GM23338 (cell line): Measurements from ENCODE around the gene HOXA3. TPM values are rescaled to one million over a fixed set of nuclear protein-coding genes. Genes with fewer than 3 reads are reported as not detected.

Experiments used
- ATAC-seq: fragments of 200-7000 bp; cut with Tn5 transposase; 3 replicates; pipeline ENCODE4 v1.9.1; 2020
- DNase-seq: peaks from one replicate; pipeline ENCODE4 v3.0.0-alpha.2; 2015; ENCODE audit warnings: low spot score
- H2AFZ ChIP-seq: fragments of 200-600 bp; sonication (generic); 2 replicates; pipeline ENCODE4 v1.8.0; 2016; ENCODE audit warnings: antibody characterized with exemption, mild to moderate bottlenecking, moderate library complexity
- H3F3A ChIP-seq: fragments of 200-600 bp; sonication (generic); replicated peaks from 2 replicates; pipeline ENCODE4 v1.8.0; 2017; ENCODE audit warnings: antibody characterized with exemption, mixed run types, low read depth
- H3K27ac ChIP-seq: fragments of 200-600 bp; sonication (generic); 2 replicates; pipeline ENCODE4 v1.6.1; 2016; ENCODE audit warnings: low read depth
- H3K27me3 ChIP-seq: fragments of 200-600 bp; sonication (generic); 2 replicates; pipeline ENCODE4 v1.8.0; 2016; ENCODE audit warnings: mild to moderate bottlenecking, mixed run types, moderate library complexity; ENCODE audit not compliant: insufficient read depth
- H3K36me3 ChIP-seq: fragments of 200-600 bp; sonication (generic); 2 replicates; pipeline ENCODE4 v1.8.0; 2016; ENCODE audit warnings: mild to moderate bottlenecking; ENCODE audit not compliant: insufficient read depth
- H3K4me1 ChIP-seq: fragments of 200-600 bp; sonication (generic); 2 replicates; pipeline ENCODE4 v1.8.0; 2016; ENCODE audit warnings: mild to moderate bottlenecking, moderate library complexity; ENCODE audit not compliant: insufficient read depth
- H3K4me2 ChIP-seq: fragments of 200-600 bp; sonication (generic); 2 replicates; pipeline ENCODE4 v1.7.1; 2017; ENCODE audit warnings: mixed run types
- H3K4me3 ChIP-seq: fragments of 200-600 bp; sonication (generic); 2 replicates; pipeline ENCODE4 v1.6.1; 2016; ENCODE audit warnings: mixed run types
- H3K79me2 ChIP-seq: fragments of 200-600 bp; sonication (generic); replicated peaks from 2 replicates; pipeline ENCODE4 v1.8.0; 2017; ENCODE audit warnings: mild to moderate bottlenecking; ENCODE audit not compliant: insufficient read depth
- H3K9me2 ChIP-seq: fragments of 200-600 bp; sonication (generic); 2 replicates; pipeline ENCODE4 v1.8.0; 2017; ENCODE audit not compliant: insufficient read depth
- H4K20me1 ChIP-seq: fragments of 200-600 bp; sonication (generic); replicated peaks from 2 replicates; pipeline ENCODE4 v1.8.0; 2017; ENCODE audit warnings: mild to moderate bottlenecking; ENCODE audit not compliant: insufficient read depth
- H3K27ac Mint-ChIP-seq: 2 replicates; pipeline ENCODE4 v1.8.0; 2020; ENCODE audit warnings: inconsistent platforms, mild to moderate bottlenecking, moderate library complexity, mixed read lengths
- H3K27me3 Mint-ChIP-seq: 3 replicates; pipeline ENCODE4 v1.8.0; 2022; ENCODE audit warnings: low read depth, mild to moderate bottlenecking, moderate library complexity, mixed read lengths, inconsistent platforms; ENCODE audit not compliant: insufficient read depth, poor library complexity
- H3K36me3 Mint-ChIP-seq: 3 replicates; pipeline ENCODE4 v1.8.0; 2021; ENCODE audit warnings: low read depth, mild to moderate bottlenecking, inconsistent platforms, moderate library complexity, mixed read lengths
- H3K4me1 Mint-ChIP-seq: 3 replicates; pipeline ENCODE4 v1.8.0; 2020; ENCODE audit warnings: mild to moderate bottlenecking, inconsistent platforms, mixed read lengths
- H3K4me3 Mint-ChIP-seq: 3 replicates; pipeline ENCODE4 v1.8.0; 2021; ENCODE audit warnings: moderate library complexity, mild to moderate bottlenecking, inconsistent platforms, mixed read lengths
- H3K9me3 Mint-ChIP-seq: 3 replicates; pipeline ENCODE4 v1.8.0; 2020; ENCODE audit warnings: moderate library complexity, mild to moderate bottlenecking, inconsistent platforms, mixed read lengths
- CREB1 ChIP-seq: fragments of 250-450 bp; sonication (Bioruptor Pico); IDR thresholded peaks from 2 replicates; pipeline ENCODE4 v1.5.0; 2020; ENCODE audit warnings: low read depth, mild to moderate bottlenecking, moderate library complexity
- EZH2 ChIP-seq: fragments of 200-600 bp; sonication (generic); IDR thresholded peaks from one replicate; pipeline ENCODE4 v1.8.0; 2017; ENCODE audit warnings: antibody characterized with exemption, mild to moderate bottlenecking, low read depth; ENCODE audit not compliant: unreplicated experiment
- EZH2phosphoT487 ChIP-seq: fragments of 200-600 bp; sonication (generic); IDR thresholded peaks from one replicate; pipeline ENCODE4 v1.8.1; 2018; ENCODE audit warnings: antibody characterized with exemption; ENCODE audit not compliant: unreplicated experiment
- POLR2AphosphoS5 ChIP-seq: IDR thresholded peaks from 2 replicates; pipeline ENCODE4 v1.6.1; 2016; ENCODE audit warnings: antibody characterized with exemption, low read depth
- ZNF114 ChIP-seq: fragments of 250-450 bp; sonication (Bioruptor Pico); IDR thresholded peaks from 2 replicates; pipeline ENCODE4 v1.5.0; 2020; ENCODE audit warnings: mild to moderate bottlenecking, moderate library complexity
- polyA plus RNA-seq: library from polyadenylated mRNA; unstranded; fragments of >200 nt; fragmentation: Nextera tagmentation; extraction: Ambion mirVana; gene quantifications from 2 replicates; pipeline ENCODE4 v1.2.1, GENCODE V29; 2016
- total RNA-seq: library from RNA; depleted of rRNA; stranded (reverse); fragments of >200 nt; shearing (Covaris generic); gene quantifications from 2 replicates; pipeline ENCODE4 v1.2.3, GENCODE V29; 2014
- TF ChIP-seq, protein P1 (sequence below): fragments of 250-450 bp; sonication (Bioruptor Pico); IDR thresholded peaks from 2 replicates; pipeline ENCODE4 v1.5.0; 2020; ENCODE audit warnings: mild to moderate bottlenecking, moderate library complexity
- TF ChIP-seq, protein P2 (sequence below): IDR thresholded peaks from one replicate; pipeline ENCODE4 v1.6.1; 2018; ENCODE audit warnings: antibody characterized with exemption; ENCODE audit not compliant: unreplicated experiment
- TF ChIP-seq, protein P3 (sequence below), 2 experiments: fragments of 200-600 bp in 1 of 2; sonication (generic) in 1 of 2; conservative IDR thresholded peaks; 2 replicates each; pipeline versions ENCODE4 v1.5.1 to v1.6.1; 2016 to 2017; ENCODE audit warnings: antibody characterized with exemption in 2 of 2, low read depth in 2 of 2, mild to moderate bottlenecking in 2 of 2, moderate library complexity in 1 of 2

Gene HOXA3
- total and polyA plus RNA-seq, 2 experiments from 2014 or later, result not detected

DNA sequence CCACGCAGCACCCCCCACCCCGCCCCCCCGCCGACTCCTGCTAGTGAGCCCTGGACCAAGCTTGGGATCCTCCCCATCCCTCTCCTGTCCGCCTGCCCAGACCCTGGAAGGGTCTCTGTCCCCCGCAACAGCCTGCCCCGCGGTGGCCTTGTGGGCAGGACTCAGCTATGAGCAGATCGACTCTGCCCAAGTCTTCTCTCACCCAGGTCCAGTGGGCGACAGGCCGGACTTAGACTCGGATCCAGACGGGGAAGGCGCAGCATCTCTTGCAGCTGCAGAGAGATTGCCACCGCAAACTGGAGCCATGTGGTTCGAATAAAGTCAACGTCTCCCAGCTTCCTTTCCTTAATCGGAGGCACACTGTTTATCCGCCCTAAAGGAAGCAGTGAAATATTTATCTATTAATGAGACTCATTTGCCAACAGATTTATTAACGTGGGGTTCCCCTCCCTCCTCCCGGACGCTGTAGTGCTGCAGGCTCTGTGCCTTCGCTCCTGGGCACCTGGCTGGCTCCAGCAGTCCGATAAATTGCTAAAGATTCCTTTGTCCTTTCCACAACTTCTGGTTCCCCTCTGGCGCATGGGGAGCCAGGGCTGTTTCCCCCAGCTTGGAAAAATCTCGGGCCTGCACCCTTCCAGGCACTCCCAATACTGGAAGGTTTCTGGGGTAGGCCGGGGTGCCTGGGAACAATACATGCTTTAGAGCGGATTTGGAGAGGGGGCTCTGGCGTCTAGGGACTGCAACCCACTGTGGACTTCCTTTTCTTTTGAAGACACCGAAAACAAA, 4.7 kb upstream of the HOXA3 start:
- Histone ChIP-seq H3K27ac (no peak overlapping the region), H3K79me2 (no peaks in the 10 kb centered on the region), H3K27me3 (peaks cover 100% of the 10 kb centered on the region), H3F3A (peaks cover 27% of the 10 kb centered on the region), H2AFZ (no peak overlapping the region), H3K4me3 (peak overlapping the region; percentile 56), H3K4me2 (peak overlapping the region; percentile 83), H3K36me3 (no peaks in the 10 kb centered on the region), H3K4me1 (peaks cover 4% of the 10 kb centered on the region; the same call in 1 of the 2 replicates), H4K20me1 (peaks cover 45% of the 10 kb centered on the region), H3K9me2 (no peaks in the 10 kb centered on the region)
- Mint-ChIP-seq H3K27ac (no peak overlapping the region), H3K4me3 (0 out of 3 replicates have a peak overlapping the region, but pooled peaks have one; percentile 14), H3K27me3 (peaks cover 99% of the 10 kb centered on the region), H3K36me3 (no peaks in the 10 kb centered on the region; the same call in 2 of the 3 replicates), H3K9me3 (peaks cover 12% of the 10 kb centered on the region; the same call in 2 of the 3 replicates), H3K4me1 (peaks cover 11% of the 10 kb centered on the region)
- no peak; the same call in 2 of the 3 replicates for ATAC-seq
- peak; percentile 90 for TF ChIP-seq EZH2
- TF ChIP-seq, protein P1, sequence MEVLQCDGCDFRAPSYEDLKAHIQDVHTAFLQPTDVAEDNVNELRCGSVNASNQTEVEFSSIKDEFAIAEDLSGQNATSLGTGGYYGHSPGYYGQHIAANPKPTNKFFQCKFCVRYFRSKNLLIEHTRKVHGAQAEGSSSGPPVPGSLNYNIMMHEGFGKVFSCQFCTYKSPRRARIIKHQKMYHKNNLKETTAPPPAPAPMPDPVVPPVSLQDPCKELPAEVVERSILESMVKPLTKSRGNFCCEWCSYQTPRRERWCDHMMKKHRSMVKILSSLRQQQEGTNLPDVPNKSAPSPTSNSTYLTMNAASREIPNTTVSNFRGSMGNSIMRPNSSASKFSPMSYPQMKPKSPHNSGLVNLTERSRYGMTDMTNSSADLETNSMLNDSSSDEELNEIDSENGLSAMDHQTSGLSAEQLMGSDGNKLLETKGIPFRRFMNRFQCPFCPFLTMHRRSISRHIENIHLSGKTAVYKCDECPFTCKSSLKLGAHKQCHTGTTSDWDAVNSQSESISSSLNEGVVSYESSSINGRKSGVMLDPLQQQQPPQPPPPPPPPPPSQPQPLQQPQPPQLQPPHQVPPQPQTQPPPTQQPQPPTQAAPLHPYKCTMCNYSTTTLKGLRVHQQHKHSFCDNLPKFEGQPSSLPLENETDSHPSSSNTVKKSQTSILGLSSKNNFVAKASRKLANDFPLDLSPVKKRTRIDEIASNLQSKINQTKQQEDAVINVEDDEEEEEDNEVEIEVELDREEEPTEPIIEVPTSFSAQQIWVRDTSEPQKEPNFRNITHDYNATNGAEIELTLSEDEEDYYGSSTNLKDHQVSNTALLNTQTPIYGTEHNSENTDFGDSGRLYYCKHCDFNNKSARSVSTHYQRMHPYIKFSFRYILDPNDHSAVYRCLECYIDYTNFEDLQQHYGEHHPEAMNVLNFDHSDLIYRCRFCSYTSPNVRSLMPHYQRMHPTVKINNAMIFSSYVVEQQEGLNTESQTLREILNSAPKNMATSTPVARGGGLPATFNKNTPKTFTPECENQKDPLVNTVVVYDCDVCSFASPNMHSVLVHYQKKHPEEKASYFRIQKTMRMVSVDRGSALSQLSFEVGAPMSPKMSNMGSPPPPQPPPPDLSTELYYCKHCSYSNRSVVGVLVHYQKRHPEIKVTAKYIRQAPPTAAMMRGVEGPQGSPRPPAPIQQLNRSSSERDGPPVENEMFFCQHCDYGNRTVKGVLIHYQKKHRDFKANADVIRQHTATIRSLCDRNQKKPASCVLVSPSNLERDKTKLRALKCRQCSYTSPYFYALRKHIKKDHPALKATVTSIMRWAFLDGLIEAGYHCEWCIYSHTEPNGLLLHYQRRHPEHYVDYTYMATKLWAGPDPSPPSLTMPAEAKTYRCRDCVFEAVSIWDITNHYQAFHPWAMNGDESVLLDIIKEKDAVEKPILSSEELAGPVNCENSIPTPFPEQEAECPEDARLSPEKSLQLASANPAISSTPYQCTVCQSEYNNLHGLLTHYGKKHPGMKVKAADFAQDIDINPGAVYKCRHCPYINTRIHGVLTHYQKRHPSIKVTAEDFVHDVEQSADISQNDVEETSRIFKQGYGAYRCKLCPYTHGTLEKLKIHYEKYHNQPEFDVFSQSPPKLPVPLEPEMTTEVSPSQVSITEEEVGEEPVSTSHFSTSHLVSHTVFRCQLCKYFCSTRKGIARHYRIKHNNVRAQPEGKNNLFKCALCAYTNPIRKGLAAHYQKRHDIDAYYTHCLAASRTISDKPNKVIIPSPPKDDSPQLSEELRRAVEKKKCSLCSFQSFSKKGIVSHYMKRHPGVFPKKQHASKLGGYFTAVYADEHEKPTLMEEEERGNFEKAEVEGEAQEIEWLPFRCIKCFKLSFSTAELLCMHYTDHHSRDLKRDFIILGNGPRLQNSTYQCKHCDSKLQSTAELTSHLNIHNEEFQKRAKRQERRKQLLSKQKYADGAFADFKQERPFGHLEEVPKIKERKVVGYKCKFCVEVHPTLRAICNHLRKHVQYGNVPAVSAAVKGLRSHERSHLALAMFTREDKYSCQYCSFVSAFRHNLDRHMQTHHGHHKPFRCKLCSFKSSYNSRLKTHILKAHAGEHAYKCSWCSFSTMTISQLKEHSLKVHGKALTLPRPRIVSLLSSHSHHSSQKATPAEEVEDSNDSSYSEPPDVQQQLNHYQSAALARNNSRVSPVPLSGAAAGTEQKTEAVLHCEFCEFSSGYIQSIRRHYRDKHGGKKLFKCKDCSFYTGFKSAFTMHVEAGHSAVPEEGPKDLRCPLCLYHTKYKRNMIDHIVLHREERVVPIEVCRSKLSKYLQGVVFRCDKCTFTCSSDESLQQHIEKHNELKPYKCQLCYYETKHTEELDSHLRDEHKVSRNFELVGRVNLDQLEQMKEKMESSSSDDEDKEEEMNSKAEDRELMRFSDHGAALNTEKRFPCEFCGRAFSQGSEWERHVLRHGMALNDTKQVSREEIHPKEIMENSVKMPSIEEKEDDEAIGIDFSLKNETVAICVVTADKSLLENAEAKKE, result no peak
- DNase-seq, result no peak

DNA sequence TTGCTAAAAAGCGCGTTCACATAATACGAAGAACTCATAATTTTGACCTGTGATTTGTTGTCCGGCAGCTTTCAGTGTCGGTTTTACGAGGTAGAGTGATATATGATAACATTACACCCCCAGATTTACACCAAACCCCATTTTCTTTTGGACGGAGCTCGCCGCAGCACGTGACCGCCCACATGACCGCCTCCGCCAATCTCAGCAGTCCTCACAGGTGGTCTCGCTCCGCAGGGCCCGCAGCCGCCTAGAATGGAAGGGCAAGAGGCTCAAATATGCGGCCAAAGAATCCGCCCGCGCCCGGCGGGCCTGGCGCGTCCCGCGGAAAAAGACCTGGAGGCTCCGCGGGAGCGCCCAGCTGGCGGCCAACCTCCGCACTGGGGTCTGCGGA, 4.1 kb upstream of the HOXA3 start, which contains the start of gene HOXA7:
TSS of gene HOXA7 (minus strand) at position 168 of the 391 bp plus-strand sequence. CDS start at position 38, 130 bp downstream.
- Mint-ChIP-seq H3K4me3 (peak within 1 kb of the TSS; percentile 72), H3K27ac (no peak within 1 kb of the TSS), H3K4me1 (peaks cover 14% of the 10 kb centered on the region), H3K27me3 (peaks cover 99% of the 10 kb centered on the region), H3K9me3 (peaks cover 12% of the 10 kb centered on the region; the same call in 2 of the 3 replicates), H3K36me3 (no peaks in the 10 kb centered on the region; the same call in 2 of the 3 replicates)
- H3K79me2 ChIP-seq, result no peaks in the 10 kb centered on the region
- peak within 1 kb of the TSS; percentile 83 for H3K4me2 ChIP-seq
- no peaks in the 10 kb centered on the region for H3K36me3 ChIP-seq
- H3K9me2 ChIP-seq, result no peaks in the 10 kb centered on the region
- peaks cover 100% of the 10 kb centered on the region for H3K27me3 ChIP-seq
- ATAC-seq, result peak; percentile 30
- peak within 1 kb of the TSS; percentile 93 for H2AFZ ChIP-seq
- H3F3A ChIP-seq, result peaks cover 29% of the 10 kb centered on the region
- peaks cover 4% of the 10 kb centered on the region; the same call in 1 of the 2 replicates for H3K4me1 ChIP-seq
- no peak within 1 kb of the TSS for H3K27ac ChIP-seq
- H3K4me3 ChIP-seq, result peak within 1 kb of the TSS; percentile 56
- DNase-seq, result peak; percentile 84
- peaks cover 46% of the 10 kb centered on the region for H4K20me1 ChIP-seq
- TF ChIP-seq ZNF114 (CRISPR knock-in tag) (no peak), EZH2phosphoT487 (no peak), POLR2AphosphoS5 (no peak), CREB1 (no peak), EZH2 (no peak)
- TF ChIP-seq, protein P2, sequence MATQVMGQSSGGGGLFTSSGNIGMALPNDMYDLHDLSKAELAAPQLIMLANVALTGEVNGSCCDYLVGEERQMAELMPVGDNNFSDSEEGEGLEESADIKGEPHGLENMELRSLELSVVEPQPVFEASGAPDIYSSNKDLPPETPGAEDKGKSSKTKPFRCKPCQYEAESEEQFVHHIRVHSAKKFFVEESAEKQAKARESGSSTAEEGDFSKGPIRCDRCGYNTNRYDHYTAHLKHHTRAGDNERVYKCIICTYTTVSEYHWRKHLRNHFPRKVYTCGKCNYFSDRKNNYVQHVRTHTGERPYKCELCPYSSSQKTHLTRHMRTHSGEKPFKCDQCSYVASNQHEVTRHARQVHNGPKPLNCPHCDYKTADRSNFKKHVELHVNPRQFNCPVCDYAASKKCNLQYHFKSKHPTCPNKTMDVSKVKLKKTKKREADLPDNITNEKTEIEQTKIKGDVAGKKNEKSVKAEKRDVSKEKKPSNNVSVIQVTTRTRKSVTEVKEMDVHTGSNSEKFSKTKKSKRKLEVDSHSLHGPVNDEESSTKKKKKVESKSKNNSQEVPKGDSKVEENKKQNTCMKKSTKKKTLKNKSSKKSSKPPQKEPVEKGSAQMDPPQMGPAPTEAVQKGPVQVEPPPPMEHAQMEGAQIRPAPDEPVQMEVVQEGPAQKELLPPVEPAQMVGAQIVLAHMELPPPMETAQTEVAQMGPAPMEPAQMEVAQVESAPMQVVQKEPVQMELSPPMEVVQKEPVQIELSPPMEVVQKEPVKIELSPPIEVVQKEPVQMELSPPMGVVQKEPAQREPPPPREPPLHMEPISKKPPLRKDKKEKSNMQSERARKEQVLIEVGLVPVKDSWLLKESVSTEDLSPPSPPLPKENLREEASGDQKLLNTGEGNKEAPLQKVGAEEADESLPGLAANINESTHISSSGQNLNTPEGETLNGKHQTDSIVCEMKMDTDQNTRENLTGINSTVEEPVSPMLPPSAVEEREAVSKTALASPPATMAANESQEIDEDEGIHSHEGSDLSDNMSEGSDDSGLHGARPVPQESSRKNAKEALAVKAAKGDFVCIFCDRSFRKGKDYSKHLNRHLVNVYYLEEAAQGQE, result no peak
- TF ChIP-seq, protein P3, sequence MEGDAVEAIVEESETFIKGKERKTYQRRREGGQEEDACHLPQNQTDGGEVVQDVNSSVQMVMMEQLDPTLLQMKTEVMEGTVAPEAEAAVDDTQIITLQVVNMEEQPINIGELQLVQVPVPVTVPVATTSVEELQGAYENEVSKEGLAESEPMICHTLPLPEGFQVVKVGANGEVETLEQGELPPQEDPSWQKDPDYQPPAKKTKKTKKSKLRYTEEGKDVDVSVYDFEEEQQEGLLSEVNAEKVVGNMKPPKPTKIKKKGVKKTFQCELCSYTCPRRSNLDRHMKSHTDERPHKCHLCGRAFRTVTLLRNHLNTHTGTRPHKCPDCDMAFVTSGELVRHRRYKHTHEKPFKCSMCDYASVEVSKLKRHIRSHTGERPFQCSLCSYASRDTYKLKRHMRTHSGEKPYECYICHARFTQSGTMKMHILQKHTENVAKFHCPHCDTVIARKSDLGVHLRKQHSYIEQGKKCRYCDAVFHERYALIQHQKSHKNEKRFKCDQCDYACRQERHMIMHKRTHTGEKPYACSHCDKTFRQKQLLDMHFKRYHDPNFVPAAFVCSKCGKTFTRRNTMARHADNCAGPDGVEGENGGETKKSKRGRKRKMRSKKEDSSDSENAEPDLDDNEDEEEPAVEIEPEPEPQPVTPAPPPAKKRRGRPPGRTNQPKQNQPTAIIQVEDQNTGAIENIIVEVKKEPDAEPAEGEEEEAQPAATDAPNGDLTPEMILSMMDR (conservative IDR thresholded peaks at IDR 0.05; ENCODE audit: low read depth in 2 of 2), result no peak
